Measurements from ENCODE around the gene ABCC6.

Gene ABCC6

DNA sequence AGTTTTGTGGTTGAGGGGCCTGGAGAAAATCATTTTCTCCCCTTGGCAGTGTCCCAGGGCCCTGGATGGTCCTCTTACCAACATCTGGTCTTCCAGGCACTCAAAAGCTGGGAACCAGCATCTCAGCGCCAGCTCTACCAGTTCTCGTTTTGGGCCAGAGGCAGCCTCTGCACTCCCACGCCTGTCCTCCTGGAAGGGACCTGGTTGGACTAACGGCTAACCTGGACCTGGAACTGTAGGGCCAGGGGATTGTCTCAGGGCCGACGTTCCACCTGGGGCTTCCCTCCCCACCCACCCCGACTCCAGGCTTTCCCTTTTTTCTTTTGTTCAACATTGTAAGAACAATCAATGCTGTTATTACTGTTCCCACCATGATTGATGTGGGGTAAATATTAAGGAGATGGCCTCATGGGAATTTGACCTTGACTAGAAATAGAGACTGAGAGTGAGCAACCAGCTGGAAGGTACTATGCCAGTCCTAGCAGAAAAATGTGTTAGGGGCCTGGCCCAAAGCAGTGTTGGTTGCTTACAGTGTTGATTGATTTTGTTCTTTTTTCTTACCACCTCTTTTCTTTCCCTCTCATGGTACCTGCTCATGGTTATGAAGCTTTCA lies 81.4 kb downstream of the ABCC6 start:
- no peak for DNase-seq (ENCODE audit: low spot score)

DNA sequence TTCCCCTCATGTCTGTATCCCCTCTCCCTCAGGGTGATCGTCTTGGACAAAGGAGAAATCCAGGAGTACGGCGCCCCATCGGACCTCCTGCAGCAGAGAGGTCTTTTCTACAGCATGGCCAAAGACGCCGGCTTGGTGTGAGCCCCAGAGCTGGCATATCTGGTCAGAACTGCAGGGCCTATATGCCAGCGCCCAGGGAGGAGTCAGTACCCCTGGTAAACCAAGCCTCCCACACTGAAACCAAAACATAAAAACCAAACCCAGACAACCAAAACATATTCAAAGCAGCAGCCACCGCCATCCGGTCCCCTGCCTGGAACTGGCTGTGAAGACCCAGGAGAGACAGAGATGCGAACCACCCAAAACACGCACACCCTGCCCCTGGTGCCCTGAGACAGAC lies 82.2 kb downstream of the ABCC6 start:
- no peak for DNase-seq (ENCODE audit: low spot score)

GRCh38 chr16:16140537-16140936 lies 82.8 kb downstream of the ABCC6 start:
- no peak for DNase-seq (ENCODE audit: low spot score)

GRCh38 chr16:16139806-16140205 lies 83.5 kb downstream of the ABCC6 start:
- no peak for DNase-seq (ENCODE audit: low spot score)

DNA sequence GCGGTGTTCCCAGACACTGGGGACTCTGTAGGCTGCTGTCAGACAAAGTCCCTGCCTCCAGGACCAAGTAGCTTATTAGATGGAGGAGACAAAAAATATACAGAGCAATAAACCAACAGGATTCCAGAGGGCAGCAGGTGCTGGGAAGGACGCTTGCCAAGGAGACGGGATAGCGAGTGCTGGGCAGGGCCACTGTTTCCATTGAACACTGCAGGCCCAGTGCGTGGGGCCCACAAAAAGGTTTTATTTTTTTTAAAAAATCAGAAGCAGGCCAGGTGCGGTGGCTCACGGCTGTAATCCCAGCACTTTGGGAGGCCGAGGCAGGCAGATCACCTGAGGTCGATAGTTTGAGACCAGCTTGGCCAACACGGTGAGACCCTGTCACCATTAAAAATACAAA lies 84.2 kb downstream of the ABCC6 start:
- DNase-seq (ENCODE audit: low spot score): no peak

DNA sequence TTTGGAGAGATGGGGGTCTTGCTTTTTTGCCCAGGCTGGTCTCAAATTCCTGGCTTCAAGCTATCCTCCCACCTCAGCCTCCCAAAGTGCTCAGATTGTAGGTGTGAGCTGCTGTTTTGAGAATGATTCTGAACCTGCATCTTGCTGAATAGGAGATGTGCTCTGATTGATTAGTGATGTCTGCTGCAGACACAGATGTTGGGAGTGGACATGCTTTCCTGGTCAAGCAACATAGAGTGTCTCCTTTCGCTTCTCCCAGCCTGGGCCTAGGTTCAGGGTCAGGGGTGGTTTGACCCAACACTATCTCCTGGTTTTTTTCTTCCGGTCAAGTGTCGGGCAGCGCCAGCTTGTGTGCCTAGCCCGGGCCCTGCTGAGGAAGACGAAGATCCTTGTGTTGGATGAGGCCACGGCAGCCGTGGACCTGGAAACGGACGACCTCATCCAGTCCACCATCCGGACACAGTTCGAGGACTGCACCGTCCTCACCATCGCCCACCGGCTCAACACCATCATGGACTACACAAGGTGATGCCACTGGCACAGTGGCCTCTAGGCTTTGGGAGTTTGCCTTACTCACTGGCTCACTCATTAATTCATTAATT lies 85.2 kb downstream of the ABCC6 start:
- DNase-seq (ENCODE audit: low spot score): no peak

DNA sequence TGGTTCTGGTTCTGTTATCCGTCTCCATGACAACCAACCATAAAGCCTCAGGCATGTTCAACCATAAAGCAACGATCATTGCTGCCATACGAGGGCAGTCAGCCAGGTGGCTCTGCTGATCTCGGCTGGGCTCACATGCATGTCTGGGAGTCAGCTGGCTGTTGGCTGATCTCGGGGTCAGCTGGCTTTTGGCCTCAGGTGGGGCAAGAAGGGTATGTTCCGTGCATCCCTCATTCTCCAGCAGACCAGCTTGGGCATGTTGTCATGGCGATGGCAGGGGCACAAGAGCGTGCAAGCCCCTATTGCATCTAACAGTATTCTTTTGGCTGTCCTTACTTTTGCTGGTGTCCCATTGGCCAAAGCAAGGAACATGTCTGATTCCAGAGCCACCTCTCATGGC lies 86.2 kb downstream of the ABCC6 start:
- no peak for DNase-seq (ENCODE audit: low spot score)

DNA sequence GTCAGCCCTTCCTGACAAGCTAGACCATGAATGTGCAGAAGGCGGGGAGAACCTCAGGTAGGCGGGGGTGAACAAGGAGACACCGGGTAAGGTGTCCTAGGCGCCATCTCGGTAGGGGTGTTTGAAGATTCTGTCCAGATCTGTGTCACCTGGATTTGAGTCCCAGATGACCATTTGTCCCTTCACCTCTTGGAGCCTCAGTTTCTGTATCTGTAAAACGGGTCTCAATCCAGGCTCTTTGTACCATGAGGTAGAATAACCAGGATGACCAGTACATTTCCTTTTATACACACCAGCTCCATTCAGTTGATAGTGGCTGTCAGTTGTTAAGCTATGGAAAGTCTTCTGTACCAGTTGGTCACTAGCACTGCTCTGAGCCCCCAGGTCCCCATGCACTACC lies 86.7 kb downstream of the ABCC6 start:
- no peak for DNase-seq (ENCODE audit: low spot score)

DNA sequence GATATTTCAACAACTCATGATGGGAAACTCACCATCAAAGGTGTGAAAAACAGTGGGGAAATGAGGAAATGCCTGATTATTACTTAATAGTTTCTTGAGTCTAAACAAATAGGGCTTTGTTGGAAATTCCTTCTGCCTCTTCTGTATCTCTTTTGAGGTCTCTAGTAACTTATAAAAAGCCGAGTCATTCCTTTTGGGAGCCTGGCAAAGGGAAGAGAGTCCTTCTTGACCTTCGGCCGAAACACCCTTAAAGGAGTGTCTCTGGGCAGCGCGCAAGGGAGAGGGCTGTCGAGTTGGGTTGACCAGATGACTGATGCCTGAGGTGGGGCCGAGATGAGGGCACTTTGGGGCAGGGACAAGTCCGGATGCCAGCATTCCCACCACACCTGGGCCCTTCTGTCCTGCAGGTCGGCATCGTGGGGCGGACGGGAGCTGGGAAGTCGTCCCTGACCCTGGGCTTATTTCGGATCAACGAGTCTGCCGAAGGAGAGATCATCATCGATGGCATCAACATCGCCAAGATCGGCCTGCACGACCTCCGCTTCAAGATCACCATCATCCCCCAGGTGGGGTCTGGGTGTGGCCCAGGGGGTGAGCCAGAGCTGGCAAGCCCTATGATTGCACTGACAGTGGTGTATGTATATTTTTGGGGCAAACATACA lies 89.2 kb downstream of the ABCC6 start:
- DNase-seq (ENCODE audit: low spot score): no peak

DNA sequence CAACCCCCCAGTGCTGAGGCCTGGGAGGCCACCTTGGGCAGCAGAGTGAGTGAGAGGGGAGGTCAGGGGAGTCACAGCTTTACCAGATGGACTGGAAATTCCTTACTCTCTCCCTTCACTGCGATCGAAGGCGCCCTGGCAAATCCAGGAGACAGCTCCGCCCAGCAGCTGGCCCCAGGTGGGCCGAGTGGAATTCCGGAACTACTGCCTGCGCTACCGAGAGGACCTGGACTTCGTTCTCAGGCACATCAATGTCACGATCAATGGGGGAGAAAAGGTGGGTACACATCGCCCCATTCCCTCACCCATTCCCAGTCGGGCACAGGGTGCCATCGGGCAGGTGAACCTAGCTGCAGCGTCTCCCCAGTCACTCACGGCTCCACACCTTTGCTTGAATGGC lies 91.6 kb downstream of the ABCC6 start:
- no peak for DNase-seq (ENCODE audit: low spot score)

GRCh38 chr16:16131204-16131603 lies 92.1 kb downstream of the ABCC6 start:
- no peak for DNase-seq (ENCODE audit: low spot score)

- DNase-seq (ENCODE audit: low spot score): peak; percentile 62
Observed at GRCh38 chr16:16127469-16128116, 95.7 kb downstream of the ABCC6 start.

- DNase-seq (ENCODE audit: low spot score): no peak
Observed at GRCh38 chr16:16126896-16127295, 96.4 kb downstream of the ABCC6 start.

DNA sequence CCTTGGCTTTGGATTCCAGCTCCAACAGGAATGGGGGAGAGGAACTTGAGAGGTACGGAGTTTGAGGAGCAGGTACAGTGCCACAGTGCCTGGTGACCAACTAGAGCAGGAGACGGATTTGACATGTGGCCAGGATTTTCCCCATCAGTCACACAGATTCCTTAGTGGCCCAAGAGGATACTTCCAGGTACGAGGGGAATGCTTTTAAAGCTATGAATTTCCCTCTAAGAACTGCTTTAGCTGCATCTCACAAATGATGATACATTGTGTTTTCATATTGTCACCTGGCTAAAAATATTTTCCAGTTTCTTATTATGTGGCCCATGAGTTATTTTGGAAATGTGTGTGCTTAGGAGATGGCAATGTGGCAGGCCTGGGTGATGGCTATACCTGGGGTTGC lies 98.3 kb downstream of the ABCC6 start:
- DNase-seq (ENCODE audit: low spot score): no peak

DNA sequence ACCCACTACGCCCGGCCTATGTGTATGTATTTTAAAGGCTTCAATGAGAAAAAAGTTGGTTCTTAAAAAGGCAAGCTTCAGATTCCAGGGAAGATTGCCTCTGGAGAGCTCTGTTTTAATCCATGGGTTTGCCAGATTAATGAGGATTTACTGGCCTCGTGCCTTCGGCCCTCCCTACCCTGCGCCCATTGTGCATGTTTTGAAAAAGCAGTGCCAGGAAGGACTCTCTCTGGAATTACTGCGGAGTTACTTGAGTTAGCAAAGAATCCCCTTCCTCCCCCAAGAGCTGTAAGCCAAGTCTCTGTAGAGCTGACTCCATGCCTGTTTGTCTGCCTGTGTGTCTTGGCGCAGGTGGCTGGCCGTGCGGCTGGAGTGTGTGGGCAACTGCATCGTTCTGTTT lies 98.9 kb downstream of the ABCC6 start:
- DNase-seq (ENCODE audit: low spot score): no peak

- DNase-seq (ENCODE audit: low spot score): no peak
Observed at GRCh38 chr16:16122264-16122663, 101.0 kb downstream of the ABCC6 start.

DNA sequence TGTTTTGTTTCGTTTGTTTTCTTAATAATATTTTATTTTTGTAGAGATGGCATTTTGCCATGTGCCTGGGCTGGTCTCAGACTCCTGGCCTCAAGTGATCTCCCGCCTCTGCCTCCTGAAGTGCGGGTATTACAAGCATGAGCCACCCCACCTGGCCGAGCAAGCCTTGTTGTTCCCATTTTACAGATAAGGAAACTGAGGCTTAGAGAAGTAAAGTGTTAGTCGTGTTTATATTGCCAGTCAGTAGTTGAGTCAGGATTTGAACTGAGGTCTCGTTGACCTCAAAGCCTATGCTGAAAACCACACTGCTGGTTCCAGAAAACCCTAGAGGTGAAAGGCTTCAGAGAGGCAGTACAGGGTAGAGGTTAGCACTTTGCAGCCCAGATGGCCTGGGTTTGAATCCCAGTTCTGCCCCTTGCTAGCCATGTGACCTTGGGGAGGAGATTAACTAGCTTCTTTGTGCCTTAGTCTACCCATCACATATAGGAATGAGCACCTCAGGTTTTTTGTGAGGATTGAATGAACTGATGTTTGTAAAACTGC lies 102.0 kb downstream of the ABCC6 start:
- no peak for DNase-seq (ENCODE audit: low spot score)

- no peak for DNase-seq (ENCODE audit: low spot score)
Observed at GRCh38 chr16:16120382-16121184, 102.7 kb downstream of the ABCC6 start.

GRCh38 chr16:16120044-16120381 lies 103.3 kb downstream of the ABCC6 start:
- no peak for DNase-seq (ENCODE audit: low spot score)

DNA sequence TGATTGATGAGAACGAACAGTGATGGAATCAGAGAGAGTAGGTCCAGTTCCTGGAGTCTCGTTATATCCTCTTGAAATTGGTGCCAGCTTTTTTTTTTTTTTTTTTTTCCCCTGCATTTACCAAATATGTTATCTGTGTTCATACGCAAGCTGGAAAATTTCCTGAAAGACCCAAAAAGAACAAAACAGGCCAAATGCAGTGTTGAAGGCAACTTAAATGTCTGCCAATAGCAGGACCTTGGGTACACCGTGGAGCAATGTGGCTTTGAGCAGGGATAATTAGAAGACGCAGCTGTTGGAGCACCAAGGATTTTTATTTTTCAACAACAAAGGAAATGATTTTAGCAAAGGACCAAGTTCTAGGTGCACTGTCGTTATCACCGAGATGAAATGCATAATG lies 105.0 kb downstream of the ABCC6 start:
- DNase-seq (ENCODE audit: low spot score): no peak

DNA sequence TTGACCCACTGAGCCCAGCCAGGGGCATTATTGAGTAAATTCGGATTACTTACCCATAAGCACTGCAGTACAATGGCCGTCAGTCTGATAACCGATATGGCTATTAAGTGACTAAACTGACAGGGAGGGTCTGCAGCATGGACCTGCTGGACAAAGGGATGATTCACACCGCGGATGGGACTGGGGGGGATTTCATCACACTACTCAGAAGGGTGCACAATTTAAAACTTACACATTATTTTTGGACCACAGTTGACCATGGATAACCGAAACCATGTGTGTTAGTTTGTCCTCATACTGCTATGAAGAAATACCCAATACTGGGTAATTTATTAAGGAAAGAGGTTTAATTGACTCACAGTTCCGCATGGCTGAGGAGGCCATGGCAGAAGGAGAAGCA lies 106.5 kb downstream of the ABCC6 start:
- DNase-seq (ENCODE audit: low spot score): no peak

- no peak for DNase-seq (ENCODE audit: low spot score)
Observed at GRCh38 chr16:16113076-16113475, 110.2 kb downstream of the ABCC6 start.

Measured in CD4-positive, alpha-beta T cell treated with Interleukin-6 at 100 ng/mL for 8 hours (primary cell).